ENCODE data around the gene MKI67. TPM values are rescaled to one million over a fixed set of nuclear protein-coding genes. Genes with fewer than 3 reads are reported as not detected.

The MKI67 gene
- total and polyA plus RNA-seq, 2 of the 13 experiments (the other 11 are each of a cell fraction or from before 2014, with no cell fraction given): 6.7 to 22.9 TPM

- ATAC-seq (no peak), FAIRE-seq (no peak), DNase-seq (ENCODE audit: low spot score) (no peak)
- H3K27me3 ChIP-seq (ENCODE audit: control insufficient read depth in 1 of 2, insufficient read depth in 2 of 2, low read length in 2 of 2): peaks cover 8 to 41% of the 10 kb centered on the region in 2 experiments; a peak in 3 of 5 replicates
- no peaks in the 10 kb centered on the region for H3K79me2 ChIP-seq (ENCODE audit: insufficient read depth, low read length)
- H2AFZ ChIP-seq (ENCODE audit: low read length): no peak overlapping the region
- in situ Hi-C loops (cut with HindIII; ENCODE audit: extremely low pct_ligation_motif_present, low pct_unique_long_range_greater_than_20kb) (no loop called here), intact Hi-C loops (cut with micrococcal nuclease; ENCODE audit: unreplicated experiment) (no loop called here)
- no peaks in the 10 kb centered on the region for H4K20me1 ChIP-seq (ENCODE audit: insufficient read depth, low read length)
- no peak overlapping the region for H3K4me3 ChIP-seq (replicated peaks in 1 of 3; ENCODE audit: insufficient read depth in 1 of 3, low read depth in 2 of 3, low read length in 3 of 3)
- WGBS (ENCODE audit: low lambda C conversion rate): 3% methylated on average over 8 of the region's 17 CpGs
- no TSS peak for BruUV-seq (replicated peaks)
- ChIA-PET CTCF (ENCODE audit: low intra/inter-chr PET ratio, low total read pairs) (no interaction called here), POLR2A (no interaction called here)
- TF ChIP-seq GZF1 (CRISPR knock-in tag; IDR thresholded peaks at IDR 0.05) (no peak), ZNF605 (CRISPR knock-in tag; IDR thresholded peaks at IDR 0.05) (no peak), ZNF282 (IDR thresholded peaks at IDR 0.05; ENCODE audit: partially characterized antibody) (no peak), ZBTB7A (CRISPR knock-in tag; IDR thresholded peaks at IDR 0.05) (no peak), ZFP91 (CRISPR knock-in tag; IDR thresholded peaks at IDR 0.05; ENCODE audit: borderline replicate concordance) (no peak), SNAI1 (CRISPR knock-in tag; IDR thresholded peaks at IDR 0.05; ENCODE audit: borderline replicate concordance) (no peak), KAT8 (CRISPR knock-in tag; IDR thresholded peaks at IDR 0.05) (no peak), FIP1L1 (IDR thresholded peaks at IDR 0.05; ENCODE audit: borderline replicate concordance, insufficient read depth, low read depth, low read length) (no peak), CEBPB (IDR thresholded peaks at IDR 0.05; ENCODE audit: borderline replicate concordance, low read depth, low read length) (no peak)
- TF ChIP-seq, protein P1, sequence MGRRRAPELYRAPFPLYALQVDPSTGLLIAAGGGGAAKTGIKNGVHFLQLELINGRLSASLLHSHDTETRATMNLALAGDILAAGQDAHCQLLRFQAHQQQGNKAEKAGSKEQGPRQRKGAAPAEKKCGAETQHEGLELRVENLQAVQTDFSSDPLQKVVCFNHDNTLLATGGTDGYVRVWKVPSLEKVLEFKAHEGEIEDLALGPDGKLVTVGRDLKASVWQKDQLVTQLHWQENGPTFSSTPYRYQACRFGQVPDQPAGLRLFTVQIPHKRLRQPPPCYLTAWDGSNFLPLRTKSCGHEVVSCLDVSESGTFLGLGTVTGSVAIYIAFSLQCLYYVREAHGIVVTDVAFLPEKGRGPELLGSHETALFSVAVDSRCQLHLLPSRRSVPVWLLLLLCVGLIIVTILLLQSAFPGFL (CRISPR knock-in tag; IDR thresholded peaks at IDR 0.05): no peak
- TF ChIP-seq, protein P2, sequence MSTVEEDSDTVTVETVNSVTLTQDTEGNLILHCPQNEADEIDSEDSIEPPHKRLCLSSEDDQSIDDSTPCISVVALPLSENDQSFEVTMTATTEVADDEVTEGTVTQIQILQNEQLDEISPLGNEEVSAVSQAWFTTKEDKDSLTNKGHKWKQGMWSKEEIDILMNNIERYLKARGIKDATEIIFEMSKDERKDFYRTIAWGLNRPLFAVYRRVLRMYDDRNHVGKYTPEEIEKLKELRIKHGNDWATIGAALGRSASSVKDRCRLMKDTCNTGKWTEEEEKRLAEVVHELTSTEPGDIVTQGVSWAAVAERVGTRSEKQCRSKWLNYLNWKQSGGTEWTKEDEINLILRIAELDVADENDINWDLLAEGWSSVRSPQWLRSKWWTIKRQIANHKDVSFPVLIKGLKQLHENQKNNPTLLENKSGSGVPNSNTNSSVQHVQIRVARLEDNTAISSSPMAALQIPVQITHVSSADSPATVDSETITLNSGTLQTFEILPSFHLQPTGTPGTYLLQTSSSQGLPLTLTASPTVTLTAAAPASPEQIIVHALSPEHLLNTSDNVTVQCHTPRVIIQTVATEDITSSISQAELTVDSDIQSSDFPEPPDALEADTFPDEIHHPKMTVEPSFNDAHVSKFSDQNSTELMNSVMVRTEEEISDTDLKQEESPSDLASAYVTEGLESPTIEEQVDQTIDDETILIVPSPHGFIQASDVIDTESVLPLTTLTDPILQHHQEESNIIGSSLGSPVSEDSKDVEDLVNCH (CRISPR knock-in tag; IDR thresholded peaks at IDR 0.05): no peak
- TF ChIP-seq, protein P3, sequence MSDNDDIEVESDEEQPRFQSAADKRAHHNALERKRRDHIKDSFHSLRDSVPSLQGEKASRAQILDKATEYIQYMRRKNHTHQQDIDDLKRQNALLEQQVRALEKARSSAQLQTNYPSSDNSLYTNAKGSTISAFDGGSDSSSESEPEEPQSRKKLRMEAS (IDR thresholded peaks at IDR 0.05): no peak
- H3K9me3 ChIP-seq (ENCODE audit: low read length): no peaks in the 10 kb centered on the region
- H3K4me2 ChIP-seq (ENCODE audit: low read depth, low read length): no peak overlapping the region
- no peak overlapping the region for H3K27ac ChIP-seq (ENCODE audit: extremely low read length, insufficient read depth, low read length)
- no peaks in the 10 kb centered on the region for H3K4me1 ChIP-seq (ENCODE audit: insufficient read depth, low read length)
- H3K36me3 ChIP-seq (replicated peaks in 1 of 2; ENCODE audit: control insufficient read depth in 1 of 2, insufficient read depth in 2 of 2, low read length in 2 of 2): no peaks in the 10 kb centered on the region
- no peak overlapping the region for H3K9ac ChIP-seq (ENCODE audit: insufficient read depth, low read depth, low read length)
Measured at GRCh38 chr10:128070721-128071416, 55.4 kb downstream of the MKI67 start.
